Activated CD4-positive, CD25-positive, alpha-beta regulatory T cell (primary cell): ENCODE measurements around the gene SLC25A23.

Experiments
- DNase-seq, 4 experiments: peaks; one replicate each; lab custom pipeline; 2025; lab: John Stamatoyannopoulos, UW

The SLC25A23 gene

DNA sequence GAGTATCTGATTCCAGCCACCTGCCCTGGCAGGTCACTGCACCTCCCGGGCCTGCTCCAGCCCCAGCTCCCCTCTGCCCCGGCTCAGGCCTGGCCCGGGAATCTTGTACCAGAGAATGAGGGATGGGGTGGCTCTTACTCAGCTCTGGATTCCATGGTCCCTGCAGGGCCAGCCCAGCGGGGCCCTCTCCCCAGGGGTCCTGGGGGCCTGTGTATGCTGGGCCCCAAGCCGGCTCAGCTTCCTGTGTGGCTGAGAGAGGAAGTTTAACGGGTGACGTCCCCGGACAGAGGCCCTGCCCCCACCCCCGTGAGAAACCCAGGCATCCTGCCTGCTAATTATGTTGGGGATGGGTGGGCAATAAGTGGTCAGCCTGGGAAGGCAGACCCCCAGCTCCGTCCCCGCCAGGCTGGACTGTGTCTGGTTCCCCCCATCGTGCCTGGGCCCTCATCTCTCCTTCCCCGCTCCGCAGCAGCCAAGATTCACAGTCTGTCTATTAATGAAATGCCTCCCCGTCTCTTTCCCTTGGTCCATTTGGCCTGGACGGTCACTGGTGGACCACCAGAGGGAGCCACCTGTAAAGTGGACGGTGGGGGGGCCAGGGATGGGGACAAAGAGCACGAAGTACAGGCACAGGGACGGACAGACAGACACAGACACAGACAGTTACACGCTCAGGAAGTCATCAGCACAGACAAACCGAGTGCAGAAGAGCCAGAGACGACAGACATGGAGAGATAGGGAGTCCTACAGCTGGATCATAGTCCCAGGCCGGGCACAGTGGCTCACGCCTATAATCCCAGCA is 22.1 kb upstream of the SLC25A23 start, which contains the start of gene DENND1C:
Gene DENND1C, minus strand, starts transcription at position 247 of the 802 bp plus-strand sequence. Its CDS starts 92 bp downstream, at position 155.
- DNase-seq: peak in 3 of 4 experiments; percentile 47 to 69 (median 49)

DNA sequence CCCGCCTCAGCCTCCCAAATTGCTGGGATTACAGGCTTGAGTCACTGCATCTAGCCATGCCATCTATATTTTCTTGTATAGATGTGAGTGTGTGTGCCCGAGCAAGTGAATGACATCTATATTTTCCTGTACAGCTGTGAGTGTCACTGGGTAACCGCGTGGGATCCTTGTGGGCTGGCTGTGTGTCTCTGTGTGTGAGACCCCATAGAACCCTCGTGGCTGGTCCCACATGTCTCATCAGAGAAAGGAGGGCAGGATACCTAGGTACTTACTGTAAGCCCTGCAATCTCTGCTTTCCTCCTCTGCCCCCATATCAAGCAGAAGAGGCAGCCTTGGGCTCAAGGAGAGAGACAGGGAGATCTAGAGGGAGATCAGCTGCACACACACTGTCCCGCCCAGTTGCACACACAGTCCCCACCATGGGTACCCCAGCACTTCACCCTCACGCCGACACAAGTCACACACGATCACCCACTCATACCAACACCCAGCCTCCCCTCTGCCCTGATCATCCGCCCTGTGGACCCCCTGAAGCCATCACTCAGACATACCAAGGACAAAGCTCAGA is 21.3 kb upstream of the SLC25A23 start:
- DNase-seq: no peak

DNA sequence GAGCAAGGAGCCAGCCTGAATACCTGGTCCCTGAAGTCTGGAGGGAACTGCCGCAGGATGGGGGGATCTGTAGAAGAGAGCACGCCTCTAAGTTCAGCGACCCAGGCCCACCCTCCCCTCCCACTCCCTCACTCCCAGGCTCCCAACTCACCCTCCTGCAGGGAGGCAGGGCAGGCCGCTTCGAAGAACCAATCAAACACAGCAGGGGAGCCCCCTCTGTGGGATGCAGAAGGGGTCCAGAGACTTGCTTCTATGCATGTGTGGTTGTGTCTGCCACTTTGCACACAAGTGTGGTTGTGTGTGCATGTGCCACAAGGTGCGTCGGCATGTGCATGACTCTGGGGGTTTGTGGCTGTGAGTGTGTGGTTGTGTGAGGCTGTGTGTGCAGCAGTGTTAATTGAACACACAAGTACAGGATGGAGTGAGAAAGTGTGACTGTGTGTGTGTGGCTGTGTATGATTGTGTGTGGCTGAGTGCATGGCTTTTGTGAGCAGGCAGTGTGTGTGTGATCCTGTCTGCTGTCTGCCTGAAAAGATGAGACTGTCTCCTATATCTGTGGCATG is 20.3 kb upstream of the SLC25A23 start:
- no peak for DNase-seq

DNA sequence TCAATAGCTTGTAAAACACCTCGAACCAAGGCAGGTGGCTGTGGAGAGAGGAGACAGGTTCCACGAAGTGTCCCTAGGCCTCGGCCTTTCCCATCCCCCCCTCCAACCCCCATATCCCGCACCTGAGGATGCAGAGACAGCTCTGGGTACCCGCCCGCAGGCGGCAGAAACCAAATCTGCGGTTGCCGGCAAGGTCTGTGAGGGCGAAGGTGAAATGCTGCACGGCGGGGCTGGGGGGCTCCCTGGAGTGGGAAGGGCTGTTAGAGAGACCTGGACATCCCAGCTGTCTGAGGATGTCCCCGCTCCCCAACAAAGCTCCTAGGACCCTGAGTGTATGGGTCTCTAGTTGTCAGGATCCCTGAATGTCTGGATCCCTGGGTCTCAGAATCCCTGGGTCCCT is 19.2 kb upstream of the SLC25A23 start:
- no peak for DNase-seq

DNA sequence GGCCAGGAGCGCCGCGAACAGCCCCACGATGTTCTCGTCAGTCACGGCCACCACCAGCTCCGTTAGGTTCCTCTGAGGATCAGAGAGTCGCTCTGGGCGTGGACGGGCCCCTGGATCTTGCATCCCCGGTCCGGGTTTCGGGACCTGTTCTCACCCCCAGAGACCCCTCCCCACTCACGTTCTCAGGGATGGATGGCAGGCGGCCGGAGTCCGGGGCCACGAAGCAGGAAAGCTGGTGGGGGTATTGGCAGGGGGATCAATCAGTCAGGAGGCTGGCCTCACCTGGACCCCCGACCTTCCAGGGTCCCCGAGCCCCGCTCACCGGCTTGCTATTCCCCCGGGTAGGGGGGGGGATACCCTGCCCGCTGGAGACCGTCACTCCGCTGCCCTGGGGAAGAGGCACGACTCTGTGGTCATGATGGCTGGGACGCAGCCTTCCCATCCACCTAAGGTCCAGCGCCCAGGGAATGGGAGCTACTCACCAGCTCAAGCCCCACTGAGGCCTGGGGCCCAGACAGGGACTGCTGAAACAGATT is 17.4 kb upstream of the SLC25A23 start:
- no peak for DNase-seq

DNA sequence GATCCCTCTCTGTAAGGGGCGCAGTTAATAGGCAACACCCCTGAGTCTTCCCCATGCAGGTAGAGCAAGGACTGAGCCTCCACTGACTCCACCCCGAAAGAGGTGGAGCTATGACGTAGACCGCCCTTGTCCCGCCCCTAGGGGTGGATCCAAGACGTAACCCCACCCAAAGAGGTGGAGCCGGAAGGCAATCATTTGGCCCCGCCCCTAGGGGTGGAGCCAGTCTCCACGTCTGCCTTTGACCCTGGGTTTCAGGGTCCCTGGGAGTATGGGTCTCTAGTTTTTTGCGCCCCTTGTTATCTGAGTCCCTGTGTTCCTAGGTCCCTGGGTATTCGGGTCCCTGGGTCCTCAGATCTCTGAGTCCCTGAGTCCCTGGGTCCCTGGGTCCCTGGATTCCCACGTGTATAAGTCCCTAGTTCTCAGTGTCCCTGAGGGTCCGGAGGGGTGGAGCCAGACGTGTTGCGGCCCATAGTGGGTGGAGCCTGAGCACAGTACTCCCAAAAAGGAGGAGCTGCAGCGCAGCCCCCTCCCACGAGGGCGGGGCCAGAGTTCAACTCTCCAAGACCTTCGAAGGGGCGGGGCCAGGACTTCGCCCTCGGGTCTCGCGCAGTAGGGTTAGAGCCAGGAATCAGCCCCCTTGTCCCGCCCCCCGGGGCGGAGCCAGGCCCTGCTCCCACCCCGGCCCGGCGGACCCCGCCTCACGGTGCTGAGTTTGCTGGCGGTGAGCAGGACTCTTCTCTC is 16.7 kb upstream of the SLC25A23 start:
- DNase-seq: peak; percentile 15 to 52 (median 18)

DNA sequence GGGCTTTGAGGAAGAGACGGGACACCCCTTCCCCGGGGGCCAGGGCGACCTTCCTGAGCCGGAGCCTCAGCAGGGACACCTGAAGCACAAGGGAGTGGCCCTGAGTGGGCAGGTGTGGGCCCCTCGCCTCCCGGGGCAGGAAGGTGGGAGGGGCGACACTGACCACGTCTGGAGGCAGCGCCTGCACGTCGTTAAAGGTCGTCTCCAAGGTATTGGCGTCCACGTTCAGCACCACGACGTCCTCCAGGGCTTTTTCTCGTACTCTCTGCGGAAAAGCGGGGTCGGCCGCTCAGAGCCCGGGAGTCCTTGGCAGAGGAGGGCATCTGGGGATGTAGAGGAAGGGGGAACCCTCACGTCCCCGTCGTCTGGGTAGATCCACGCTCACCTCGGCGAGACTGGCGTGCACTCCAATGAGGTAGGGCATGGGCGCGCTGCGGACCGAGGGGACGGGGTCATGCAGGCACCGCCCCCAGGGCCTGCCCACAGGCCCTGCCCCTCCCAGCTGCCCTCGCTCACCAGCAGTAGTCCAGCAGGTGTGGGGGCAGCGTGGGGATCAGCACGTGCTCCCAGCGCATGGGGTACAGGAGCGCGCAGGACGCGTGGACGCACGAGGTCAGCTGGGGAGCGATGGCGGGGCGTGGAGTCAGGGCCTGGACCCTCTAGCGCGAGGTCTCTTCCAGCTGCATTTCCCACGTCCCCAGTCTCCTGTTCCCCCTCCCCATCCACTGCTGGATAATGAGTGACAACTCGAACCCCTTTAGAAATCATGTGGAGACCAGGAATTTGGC is 15.9 kb upstream of the SLC25A23 start:
- DNase-seq: no peak

DNA sequence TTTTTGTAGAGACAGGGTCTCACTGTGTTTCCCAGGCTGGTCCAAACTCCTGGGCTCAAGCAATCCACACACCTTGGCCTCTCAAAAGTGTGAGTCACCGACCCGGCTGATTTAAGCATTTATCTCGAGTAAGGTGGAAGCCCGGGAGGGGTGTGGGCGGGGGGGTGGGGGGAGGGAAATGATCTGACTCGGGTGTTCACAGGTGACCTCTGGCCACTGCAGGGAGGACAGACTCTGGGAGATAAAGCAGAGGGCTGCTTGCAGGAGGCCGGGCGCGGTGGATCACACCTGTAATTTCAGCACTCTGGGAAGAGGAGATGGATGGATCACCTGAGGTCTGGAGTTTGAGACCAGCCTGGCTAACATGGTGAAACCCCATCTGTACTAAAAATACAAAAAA is 14.1 kb upstream of the SLC25A23 start:
- DNase-seq: no peak

DNA sequence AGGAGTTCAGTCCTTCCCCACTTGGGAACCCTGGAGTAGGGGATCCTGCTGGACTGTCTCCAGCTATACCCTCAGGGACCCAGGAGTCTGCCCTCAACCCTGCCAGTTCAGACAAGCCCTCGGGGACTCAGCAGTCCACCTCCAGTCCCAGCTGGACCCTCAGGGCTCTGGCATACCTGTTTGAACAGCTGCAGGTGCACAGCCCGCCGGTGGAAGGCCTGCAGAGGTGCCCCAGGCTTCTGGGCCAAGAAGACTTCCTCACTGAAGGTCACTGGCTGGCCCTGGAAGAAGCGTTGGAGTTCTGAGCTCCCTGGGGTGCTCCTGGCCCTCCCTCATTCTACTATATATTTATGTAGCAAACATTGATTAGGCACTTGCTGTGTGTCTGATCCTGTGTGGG is 13.1 kb upstream of the SLC25A23 start:
- DNase-seq: no peak

DNA sequence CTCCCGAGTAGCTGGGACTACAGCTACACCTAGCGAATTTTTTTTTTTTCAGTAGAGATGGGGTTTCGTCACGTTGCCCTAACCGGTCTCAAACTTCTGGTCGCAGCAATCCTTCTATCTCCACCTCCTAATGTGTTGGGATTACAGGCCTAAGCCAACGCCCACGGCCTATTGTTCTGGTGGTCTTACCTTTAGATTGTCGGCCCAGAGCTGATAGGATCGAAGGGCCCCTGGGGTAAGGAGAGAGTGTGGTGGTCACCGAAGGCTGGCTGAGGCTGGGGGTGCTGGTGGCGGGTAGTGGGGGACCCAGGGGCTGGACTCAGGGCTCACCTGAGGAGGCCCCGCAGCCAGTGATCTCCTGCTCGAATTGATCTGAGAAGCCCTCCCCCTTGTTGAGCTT is 11.5 kb upstream of the SLC25A23 start:
- no peak for DNase-seq

DNA sequence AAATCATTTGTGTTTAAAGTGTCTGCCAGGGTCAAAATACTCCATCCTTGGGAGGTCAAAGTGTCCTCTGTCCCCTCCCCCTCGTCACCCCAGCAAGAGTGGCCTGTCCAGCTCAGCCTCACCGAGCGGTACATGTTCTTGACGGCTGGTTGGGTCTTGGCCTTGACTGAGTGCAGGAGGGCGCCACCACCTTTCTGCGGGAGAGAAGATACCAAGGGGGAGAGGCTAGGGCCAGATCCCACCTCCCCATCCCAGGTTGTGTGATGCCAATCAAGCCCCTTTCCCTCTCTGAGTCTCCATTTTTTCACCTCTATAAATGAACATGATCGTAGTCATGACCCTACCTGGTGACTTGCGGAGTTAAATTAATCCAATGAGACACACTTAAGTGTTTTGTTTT is 10.6 kb upstream of the SLC25A23 start:
- DNase-seq: no peak

DNA sequence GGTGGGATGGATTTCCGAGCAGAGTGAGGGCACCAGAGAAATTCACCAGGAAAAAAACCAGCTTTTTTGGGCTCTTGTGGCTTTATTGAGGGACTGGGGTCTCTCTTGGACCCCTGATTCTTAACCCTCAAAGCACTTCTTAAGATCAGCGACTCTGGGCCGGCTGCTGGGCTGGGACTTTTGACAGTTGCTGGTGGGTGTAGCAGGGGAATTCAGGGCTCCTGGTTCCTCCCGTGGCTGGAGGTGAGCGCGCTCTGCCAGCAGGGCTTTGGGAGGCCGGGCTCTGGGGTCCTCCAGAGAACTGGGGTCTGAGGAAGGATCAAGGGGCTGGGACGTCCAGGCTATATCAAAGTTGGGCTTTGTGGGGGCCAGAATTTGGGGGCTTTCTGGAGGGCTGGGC is 7.8 kb upstream of the SLC25A23 start:
- no peak for DNase-seq

DNA sequence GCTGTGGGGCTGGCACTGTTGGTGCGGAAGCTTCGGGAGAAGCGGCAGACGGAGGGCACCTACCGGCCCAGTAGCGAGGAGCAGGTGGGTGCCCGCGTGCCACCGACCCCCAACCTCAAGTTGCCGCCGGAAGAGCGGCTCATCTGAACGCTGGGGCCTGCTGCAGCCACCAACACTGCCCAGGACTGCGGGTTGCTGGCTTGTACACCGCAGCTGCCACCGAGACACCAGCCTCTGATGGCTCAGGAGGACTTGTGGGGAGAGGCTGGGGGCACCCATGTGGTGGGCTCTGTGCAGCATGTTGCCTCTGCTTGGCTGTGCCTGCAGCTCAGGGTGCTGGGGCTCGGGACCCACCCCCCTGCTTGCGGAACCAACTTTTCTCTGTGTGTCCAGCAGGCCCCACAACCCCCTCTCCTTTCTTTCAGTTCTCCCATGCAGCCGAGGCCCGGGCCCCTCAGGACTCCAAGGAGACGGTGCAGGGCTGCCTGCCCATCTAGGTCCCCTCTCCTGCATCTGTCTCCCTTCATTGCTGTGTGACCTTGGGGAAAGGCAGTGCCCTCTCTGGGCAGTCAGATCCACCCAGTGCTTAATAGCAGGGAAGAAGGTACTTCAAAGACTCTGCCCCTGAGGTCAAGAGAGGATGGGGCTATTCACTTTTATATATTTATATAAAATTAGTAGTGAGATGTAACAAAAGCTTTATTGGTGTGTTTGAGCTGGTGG is 7.1 kb upstream of the SLC25A23 start:
- DNase-seq: no peak

DNA sequence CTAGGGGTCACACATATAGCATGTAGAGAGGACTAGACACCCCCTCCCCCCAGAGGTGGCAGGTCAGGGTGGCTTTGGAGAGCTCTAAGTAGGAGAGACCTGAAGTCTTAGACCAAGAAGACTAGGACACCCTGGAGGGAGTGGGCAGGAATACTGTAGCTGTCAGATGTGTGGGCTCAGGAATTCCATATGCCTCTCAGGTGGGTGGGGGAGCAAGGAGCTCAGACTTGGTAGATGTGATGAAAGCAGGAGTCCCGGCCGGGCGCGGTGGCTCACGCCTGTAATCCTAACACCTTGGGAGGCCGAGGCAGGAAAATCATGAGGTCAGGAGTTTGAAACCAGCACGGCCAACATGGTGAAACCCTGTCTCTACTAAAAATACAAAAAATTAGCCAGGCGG is 6.1 kb upstream of the SLC25A23 start:
- DNase-seq: no peak

DNA sequence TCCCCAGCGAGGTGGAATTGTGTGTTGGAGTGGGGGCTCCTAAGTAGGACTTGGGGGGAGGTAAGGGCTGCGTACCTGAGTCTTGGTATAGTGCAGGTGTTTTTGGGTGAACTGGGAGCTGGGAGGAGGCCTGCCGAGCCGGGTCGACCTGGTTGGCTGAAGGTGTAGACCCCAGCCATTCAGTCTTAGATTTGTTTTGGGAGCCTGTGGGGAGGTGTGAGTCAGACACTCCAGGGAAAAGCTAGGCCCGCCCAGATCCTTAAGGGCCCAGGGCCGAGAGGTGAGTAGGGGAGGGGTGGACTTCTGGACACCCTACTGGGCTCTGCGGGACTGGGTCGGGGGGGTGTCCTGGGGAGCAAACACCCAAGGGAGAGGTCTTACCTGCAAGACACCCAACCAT is 5.4 kb upstream of the SLC25A23 start:
- DNase-seq: no peak

DNA sequence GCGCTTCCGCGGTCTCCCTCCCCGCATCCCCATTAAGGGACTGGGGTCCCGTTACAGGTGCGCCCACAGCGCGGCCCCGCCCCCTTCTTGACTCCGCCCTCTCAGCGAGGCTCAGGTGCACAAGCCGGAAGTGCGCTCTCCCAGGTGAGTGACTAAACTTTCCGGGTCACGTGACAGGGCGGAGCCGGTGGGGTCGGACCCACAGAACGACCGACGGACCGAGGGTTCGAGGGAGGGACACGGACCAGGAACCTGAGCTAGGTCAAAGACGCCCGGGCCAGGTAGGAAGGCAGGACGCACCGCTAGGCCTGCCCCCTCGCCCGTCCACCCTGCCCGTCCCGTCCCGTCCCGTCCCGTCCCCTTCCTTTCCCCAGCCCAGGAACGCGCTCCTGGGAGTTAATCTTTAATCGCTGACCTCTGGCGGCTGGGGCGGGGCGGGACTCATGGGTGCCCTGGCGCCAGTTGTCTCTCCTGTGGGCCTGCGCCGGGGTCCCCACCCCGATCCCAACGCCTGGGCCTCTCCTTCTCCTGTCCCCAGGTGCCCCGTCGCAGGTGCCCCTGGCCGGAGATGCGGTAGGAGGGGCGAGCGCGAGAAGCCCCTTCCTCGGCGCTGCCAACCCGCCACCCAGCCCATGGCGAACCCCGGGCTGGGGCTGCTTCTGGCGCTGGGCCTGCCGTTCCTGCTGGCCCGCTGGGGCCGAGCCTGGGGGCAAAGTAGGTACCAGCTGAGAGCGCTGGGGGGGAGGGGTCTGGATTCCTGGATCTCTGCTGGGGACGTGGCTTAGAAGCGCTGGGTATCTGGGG is 4.7 kb upstream of the SLC25A23 start, which contains the start of gene CRB3:
Gene CRB3, plus strand, starts transcription at position 202 of the 804 bp plus-strand sequence. Its CDS starts 431 bp downstream, at position 633.
- DNase-seq: peak in 3 of 4 experiments; percentile 5 to 40 (median 31)

DNA sequence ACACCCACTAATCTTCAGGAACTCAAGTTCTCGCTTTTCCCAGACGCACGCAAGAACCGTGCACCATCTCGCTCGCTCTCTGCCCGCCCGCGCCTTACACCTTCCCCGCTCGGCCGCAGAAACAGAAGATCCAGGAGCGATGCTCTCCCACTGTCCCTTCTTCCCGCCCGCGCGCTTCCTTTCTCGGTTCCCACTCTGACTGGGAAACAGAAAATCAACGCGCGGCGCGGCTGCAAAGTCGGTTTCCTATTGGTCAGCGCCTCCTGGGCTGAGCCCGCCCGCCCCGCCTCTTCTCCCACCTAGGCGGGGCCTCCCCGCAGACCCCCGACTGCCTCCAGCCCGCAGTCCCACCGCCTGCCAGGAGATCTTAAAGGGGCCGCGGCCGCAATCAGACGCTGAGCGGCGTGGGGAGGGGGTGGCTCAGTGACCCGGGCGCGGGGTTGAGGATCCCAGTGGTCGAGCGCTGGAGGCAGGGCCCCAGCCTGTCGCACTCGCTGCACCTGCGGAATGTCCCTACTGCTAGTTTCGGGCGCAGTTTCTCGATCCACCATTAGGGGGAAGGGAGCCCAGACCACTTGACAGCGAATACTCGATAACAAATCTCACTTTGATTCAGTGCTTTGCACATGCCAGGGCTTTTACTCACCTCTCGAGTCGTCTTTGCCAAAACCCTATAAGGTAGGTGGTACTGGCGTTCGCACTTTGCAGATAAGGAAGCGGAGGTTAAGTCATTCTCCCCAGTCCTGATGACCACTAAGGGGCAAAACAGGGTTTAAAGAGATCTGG is 700 bp upstream of the SLC25A23 start:
- DNase-seq: peak; percentile 91 to 95 (median 92)

DNA sequence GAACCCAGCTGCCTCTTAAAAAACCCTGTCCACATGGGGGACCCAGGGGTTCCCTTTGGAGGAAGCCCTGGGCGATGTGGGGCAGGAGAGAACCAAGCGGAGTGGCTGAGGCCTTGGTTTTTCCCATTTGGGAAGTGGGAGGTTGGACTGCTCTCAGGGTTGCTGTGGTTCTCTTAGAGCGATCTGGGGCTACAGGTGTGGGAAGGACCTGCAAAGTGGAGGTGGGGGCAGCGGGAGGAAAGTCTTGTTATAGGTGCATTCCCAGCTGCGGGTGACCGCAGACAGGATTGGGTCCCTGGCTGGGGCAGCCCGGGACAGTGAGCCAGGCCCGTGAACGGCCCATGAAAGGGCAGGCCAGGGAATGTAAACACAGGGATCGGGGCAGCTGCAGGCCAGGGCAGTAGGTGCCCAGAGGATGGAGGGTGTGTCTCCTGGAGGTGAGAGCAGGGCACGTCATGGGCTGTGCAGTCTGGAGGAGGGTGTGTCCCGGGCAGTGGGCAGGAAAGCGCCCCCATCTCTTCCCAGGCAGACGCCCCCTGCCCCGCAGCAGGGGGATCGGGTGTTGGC is 814 bp downstream of the SLC25A23 start:
- no peak for DNase-seq
